PFSK-1 (cell line): ENCODE measurements around the gene EID3.

Experiments used
- FOXP2 ChIP-seq: optimal IDR thresholded peaks from 2 replicates; pipeline ENCODE3; 2011; ENCODE audit warnings: borderline replicate concordance, control low read depth, inconsistent platforms; ENCODE audit not compliant: insufficient read depth; ENCODE audit errors: extremely low read length, extremely low read depth
- POLR2AphosphoS5 ChIP-seq: IDR thresholded peaks from 2 replicates; pipeline ENCODE4 v1.6.1; 2012; ENCODE audit warnings: low read depth, mild to moderate bottlenecking, control low read depth, low read length, moderate library complexity
- SIN3A ChIP-seq: IDR thresholded peaks from 2 replicates; pipeline ENCODE4 v1.6.1; 2012; ENCODE audit warnings: mild to moderate bottlenecking, low read length, moderate library complexity, borderline replicate concordance; ENCODE audit not compliant: insufficient read depth
- TAF1 ChIP-seq: IDR thresholded peaks from 2 replicates; pipeline ENCODE4 v1.6.1; 2012; ENCODE audit warnings: low read length, control low read depth, borderline replicate concordance; ENCODE audit not compliant: insufficient read depth
- TF ChIP-seq, protein P1 (sequence below), 2 experiments: IDR thresholded peaks; 2 replicates each; pipeline versions ENCODE4 v1.6.1 to v1.8.0; 2011 to 2012; ENCODE audit warnings: low read depth in 2 of 2, low read length in 2 of 2, control low read depth in 1 of 2, inconsistent platforms in 1 of 2, mild to moderate bottlenecking in 1 of 2, moderate library complexity in 1 of 2; ENCODE audit not compliant: insufficient read depth in 1 of 2

EID3 gene

DNA sequence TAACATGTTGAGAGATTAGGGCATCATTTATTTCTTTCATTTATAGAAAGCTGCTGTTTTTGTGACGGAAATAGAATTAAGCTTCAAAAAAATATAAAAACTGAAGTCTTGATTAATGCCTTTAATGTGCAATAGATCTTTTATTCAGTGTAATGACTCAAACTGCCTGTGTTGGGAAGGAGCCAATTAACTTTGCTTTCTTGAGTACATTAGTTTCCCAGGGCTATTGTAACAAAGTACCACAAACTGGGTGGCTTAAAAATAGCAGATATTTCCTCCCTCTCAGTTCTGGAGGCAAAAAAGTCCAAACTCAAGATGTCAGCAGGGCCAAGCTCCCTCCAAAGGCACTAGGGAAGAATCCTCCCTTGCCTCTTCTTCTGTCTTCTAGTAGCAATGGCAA is 36.6 kb downstream of the EID3 start:
- TF ChIP-seq POLR2AphosphoS5 (no peak), TAF1 (no peak), FOXP2 (no peak), SIN3A (no peak)
- TF ChIP-seq, protein P1, sequence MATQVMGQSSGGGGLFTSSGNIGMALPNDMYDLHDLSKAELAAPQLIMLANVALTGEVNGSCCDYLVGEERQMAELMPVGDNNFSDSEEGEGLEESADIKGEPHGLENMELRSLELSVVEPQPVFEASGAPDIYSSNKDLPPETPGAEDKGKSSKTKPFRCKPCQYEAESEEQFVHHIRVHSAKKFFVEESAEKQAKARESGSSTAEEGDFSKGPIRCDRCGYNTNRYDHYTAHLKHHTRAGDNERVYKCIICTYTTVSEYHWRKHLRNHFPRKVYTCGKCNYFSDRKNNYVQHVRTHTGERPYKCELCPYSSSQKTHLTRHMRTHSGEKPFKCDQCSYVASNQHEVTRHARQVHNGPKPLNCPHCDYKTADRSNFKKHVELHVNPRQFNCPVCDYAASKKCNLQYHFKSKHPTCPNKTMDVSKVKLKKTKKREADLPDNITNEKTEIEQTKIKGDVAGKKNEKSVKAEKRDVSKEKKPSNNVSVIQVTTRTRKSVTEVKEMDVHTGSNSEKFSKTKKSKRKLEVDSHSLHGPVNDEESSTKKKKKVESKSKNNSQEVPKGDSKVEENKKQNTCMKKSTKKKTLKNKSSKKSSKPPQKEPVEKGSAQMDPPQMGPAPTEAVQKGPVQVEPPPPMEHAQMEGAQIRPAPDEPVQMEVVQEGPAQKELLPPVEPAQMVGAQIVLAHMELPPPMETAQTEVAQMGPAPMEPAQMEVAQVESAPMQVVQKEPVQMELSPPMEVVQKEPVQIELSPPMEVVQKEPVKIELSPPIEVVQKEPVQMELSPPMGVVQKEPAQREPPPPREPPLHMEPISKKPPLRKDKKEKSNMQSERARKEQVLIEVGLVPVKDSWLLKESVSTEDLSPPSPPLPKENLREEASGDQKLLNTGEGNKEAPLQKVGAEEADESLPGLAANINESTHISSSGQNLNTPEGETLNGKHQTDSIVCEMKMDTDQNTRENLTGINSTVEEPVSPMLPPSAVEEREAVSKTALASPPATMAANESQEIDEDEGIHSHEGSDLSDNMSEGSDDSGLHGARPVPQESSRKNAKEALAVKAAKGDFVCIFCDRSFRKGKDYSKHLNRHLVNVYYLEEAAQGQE (IDR thresholded peaks at IDR 0.05; ENCODE audit: insufficient read depth in 1 of 2, low read depth in 2 of 2, low read length in 2 of 2): no peak

DNA sequence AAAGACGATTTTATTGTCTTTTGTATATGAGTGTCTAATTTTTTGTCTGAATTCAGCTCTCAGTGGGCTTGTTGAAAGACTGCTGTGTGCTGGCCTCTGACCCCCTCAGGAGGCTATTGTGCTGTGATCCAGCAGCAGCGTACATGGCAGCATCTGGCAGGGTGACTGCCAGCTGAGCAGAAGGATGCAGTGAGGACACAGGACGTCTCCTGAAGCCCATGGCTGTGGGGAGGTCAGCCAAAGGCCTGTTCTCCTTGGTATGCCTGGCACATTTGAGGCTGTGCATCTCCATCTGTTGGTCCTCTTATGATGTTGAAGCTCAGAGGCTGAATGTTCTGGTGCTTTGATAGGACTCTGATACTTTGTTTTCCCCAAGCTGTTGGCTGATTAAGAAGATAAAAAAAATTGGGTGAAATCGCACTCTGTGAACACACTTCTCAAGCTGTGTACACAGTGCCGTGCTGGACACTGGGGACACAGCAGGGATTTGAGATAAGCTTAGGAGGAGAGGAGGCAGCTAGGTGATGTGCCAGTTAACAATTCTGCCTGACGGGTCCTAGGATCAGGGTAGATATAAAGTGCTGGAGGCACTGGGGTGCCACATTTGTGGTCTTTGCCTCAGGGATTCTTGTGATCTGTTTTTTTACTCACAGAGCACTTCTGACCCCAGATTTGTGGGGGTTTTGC is 37.5 kb downstream of the EID3 start:
- TF ChIP-seq SIN3A (no peak), FOXP2 (no peak), POLR2AphosphoS5 (no peak), TAF1 (no peak)
- TF ChIP-seq, protein P1 (IDR thresholded peaks at IDR 0.05; ENCODE audit: insufficient read depth in 1 of 2, low read depth in 2 of 2, low read length in 2 of 2): no peak

DNA sequence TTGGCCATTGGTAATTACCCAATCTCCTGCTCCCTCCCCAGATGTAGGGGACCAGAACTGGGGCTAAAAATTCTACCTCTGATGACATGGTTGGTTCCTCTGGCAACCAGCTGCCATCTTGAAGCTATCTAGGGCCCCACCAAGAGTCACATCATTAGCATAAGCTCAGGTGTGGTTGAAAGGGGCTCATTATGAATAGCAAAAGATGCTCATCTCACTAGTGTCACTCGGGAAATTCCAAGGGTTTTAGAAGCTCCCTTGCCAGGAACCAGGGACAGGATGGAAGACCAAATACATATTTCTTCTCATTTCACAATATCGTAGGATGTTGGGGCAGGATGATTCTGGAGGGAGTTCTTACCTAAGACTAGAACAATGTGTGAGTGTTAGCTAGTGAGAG is 38.6 kb downstream of the EID3 start:
- no peak for TF ChIP-seq POLR2AphosphoS5
- TF ChIP-seq, protein P1 (IDR thresholded peaks at IDR 0.05; ENCODE audit: insufficient read depth in 1 of 2, low read depth in 2 of 2, low read length in 2 of 2): no peak
- TF ChIP-seq TAF1: no peak
- TF ChIP-seq FOXP2: no peak
- TF ChIP-seq SIN3A: no peak

DNA sequence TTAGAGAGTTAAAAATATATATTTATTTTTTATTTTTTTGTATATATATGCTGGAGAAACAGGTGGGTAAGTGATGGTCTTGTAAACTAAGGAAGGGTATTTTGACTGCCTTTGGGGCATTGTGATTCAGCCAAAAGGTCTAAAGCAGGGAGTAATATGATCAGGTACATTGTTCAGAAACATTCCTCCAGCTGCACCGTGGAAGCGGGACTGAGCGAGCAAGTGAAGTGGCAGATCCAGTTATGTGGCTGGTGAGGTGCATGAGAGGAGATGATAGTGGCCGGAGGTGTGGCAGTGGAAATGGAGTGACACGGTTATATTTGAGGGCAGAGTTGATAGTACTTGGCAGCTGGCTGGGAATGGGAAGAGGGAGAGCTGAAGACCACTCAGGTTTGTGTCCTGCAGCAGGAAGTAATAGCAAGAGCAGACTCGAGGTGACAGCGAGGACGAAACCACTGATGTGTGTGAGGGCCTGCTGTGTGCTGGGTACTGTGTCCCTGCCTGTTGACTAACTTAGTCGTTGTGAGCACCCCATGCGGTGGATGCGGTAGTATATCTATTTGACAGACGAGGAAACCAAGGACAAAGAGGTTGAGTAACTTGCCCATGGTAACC is 39.2 kb downstream of the EID3 start:
- TF ChIP-seq SIN3A: no peak
- no peak for TF ChIP-seq FOXP2
- TF ChIP-seq TAF1: no peak
- TF ChIP-seq, protein P1 (IDR thresholded peaks at IDR 0.05; ENCODE audit: insufficient read depth in 1 of 2, low read depth in 2 of 2, low read length in 2 of 2): no peak
- no peak for TF ChIP-seq POLR2AphosphoS5

DNA sequence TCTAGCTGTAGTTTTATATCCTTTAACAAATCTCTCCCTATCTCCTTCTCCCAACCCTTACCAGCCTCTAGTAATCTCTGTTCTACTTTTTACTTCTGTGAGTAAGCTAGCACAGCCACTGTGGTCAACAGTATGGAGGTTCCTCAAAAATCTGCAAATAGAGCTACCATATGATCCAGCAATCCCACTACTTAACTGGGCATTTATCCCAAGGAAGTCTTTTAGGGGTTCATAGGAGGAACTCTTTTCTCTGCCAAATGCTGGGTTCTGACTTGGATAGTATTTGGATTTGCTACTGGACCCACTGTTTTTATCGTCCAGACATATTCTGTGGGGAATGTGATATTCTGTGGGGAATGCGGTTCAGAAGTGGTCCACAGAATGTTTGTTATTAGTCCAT is 41.1 kb downstream of the EID3 start:
- TF ChIP-seq SIN3A (no peak), TAF1 (no peak), POLR2AphosphoS5 (no peak), FOXP2 (no peak)
- TF ChIP-seq, protein P1 (IDR thresholded peaks at IDR 0.05; ENCODE audit: insufficient read depth in 1 of 2, low read depth in 2 of 2, low read length in 2 of 2): no peak
